CD14-positive monocyte (primary cell): ENCODE measurements around the gene IL18. TPM values are rescaled to one million over a fixed set of nuclear protein-coding genes. Genes with fewer than 3 reads are reported as not detected.

Source experiments
- DNase-seq, 3 donors: peaks; one replicate each; pipeline ENCODE4 v3.0.0-alpha.2; 2011 to 2022
- H2AFZ ChIP-seq: 2 replicates; pipeline ENCODE4 v1.6.0; 2012; ENCODE audit warnings: mild to moderate bottlenecking, low read depth, low read length, inconsistent platforms; ENCODE audit not compliant: insufficient read depth, poor library complexity, severe bottlenecking
- H3K27ac ChIP-seq, 2 donors: 1 replicate in 1 of 2; 2 replicates in 1 of 2; pipeline ENCODE4 v1.5.1; 2012 to 2013; ENCODE audit warnings: low read length in 2 of 2, control low read depth in 1 of 2, inconsistent platforms in 1 of 2, low read depth in 1 of 2, mild to moderate bottlenecking in 1 of 2
- H3K27me3 ChIP-seq, 2 donors: one replicate each; pipeline versions ENCODE4 v1.6.0 to v1.6.1; 2011 to 2013; ENCODE audit warnings: low read length in 2 of 2; ENCODE audit not compliant: control insufficient read depth in 2 of 2, insufficient read depth in 2 of 2
- H3K36me3 ChIP-seq, 2 donors: replicated peaks in 1 of 2; 1 replicate in 1 of 2; 2 replicates in 1 of 2; pipeline versions ENCODE4 v1.5.1 to v1.6.1; 2012 to 2013; ENCODE audit warnings: low read length in 2 of 2, control low read depth in 1 of 2, inconsistent platforms in 1 of 2, mild to moderate bottlenecking in 1 of 2; ENCODE audit not compliant: insufficient read depth in 2 of 2, control insufficient read depth in 1 of 2
- H3K4me1 ChIP-seq, 2 donors: 1 replicate in 1 of 2; 2 replicates in 1 of 2; pipeline versions ENCODE4 v1.5.1 to v1.6.1; 2012 to 2013; ENCODE audit warnings: low read length in 2 of 2, control low read depth in 1 of 2, inconsistent platforms in 1 of 2, mild to moderate bottlenecking in 1 of 2, moderate library complexity in 1 of 2; ENCODE audit not compliant: insufficient read depth in 2 of 2, control insufficient read depth in 1 of 2
- H3K4me2 ChIP-seq: replicated peaks from 2 replicates; pipeline ENCODE3; 2012; ENCODE audit warnings: low read length, moderate library complexity, mild to moderate bottlenecking; ENCODE audit not compliant: poor library complexity, severe bottlenecking; ENCODE audit errors: extremely low read depth
- H3K4me3 ChIP-seq, 3 experiments: fragments of 200-600 bp in 1 of 3; sonication (generic) in 1 of 3; replicated peaks in 1 of 3; 1 replicate in 2 of 3; 2 replicates in 1 of 3; pipeline ENCODE4 v1.5.1; 2011 to 2013; ENCODE audit warnings: low read length in 3 of 3, mild to moderate bottlenecking in 3 of 3, control low read depth in 2 of 3, low read depth in 2 of 3, inconsistent platforms in 1 of 3, moderate library complexity in 1 of 3
- H3K79me2 ChIP-seq: 2 replicates; pipeline ENCODE4 v1.6.0; 2012; ENCODE audit warnings: mild to moderate bottlenecking, control low read depth, inconsistent platforms, low read length, moderate library complexity; ENCODE audit not compliant: insufficient read depth
- H3K9ac ChIP-seq: 2 replicates; pipeline ENCODE4 v1.6.0; 2017; ENCODE audit warnings: low read length, mild to moderate bottlenecking; ENCODE audit not compliant: insufficient read depth, poor library complexity, severe bottlenecking
- H3K9me3 ChIP-seq, 2 donors: replicated peaks in 1 of 2; 1 replicate in 1 of 2; 2 replicates in 1 of 2; pipeline versions ENCODE4 v1.5.1 to v1.6.1; 2012 to 2013; ENCODE audit warnings: low read length in 2 of 2, control low read depth in 1 of 2; ENCODE audit not compliant: control insufficient read depth in 1 of 2, insufficient read depth in 1 of 2
- H4K20me1 ChIP-seq: 2 replicates; pipeline ENCODE4 v1.6.0; 2012; ENCODE audit warnings: mild to moderate bottlenecking, low read length, control low read depth, moderate library complexity; ENCODE audit not compliant: insufficient read depth
- H3K27ac Mint-ChIP-seq, 7 donors: one replicate each; pipeline ENCODE4 v1.8.0; 2020; ENCODE audit warnings: mild to moderate bottlenecking in 7 of 7, mixed read lengths in 7 of 7, moderate library complexity in 6 of 7, inconsistent platforms in 2 of 7
- H3K27me3 Mint-ChIP-seq, 3 donors: one replicate each; pipeline ENCODE4 v1.8.0; 2021 to 2022; ENCODE audit warnings: low read depth in 3 of 3, mild to moderate bottlenecking in 3 of 3, mixed read lengths in 3 of 3, moderate library complexity in 3 of 3, inconsistent platforms in 1 of 3
- H3K36me3 Mint-ChIP-seq, 2 donors: one replicate each; pipeline ENCODE4 v1.8.0; 2020; ENCODE audit warnings: mixed read lengths in 2 of 2, inconsistent platforms in 1 of 2, mild to moderate bottlenecking in 1 of 2
- H3K4me1 Mint-ChIP-seq: one replicate; pipeline ENCODE4 v1.8.0; 2020; ENCODE audit warnings: mild to moderate bottlenecking, mixed read lengths
- H3K4me3 Mint-ChIP-seq, 2 donors: one replicate each; pipeline ENCODE4 v1.8.0; 2020; ENCODE audit warnings: mild to moderate bottlenecking in 2 of 2, mixed read lengths in 2 of 2, moderate library complexity in 1 of 2
- H3K9me3 Mint-ChIP-seq, 7 donors: one replicate each; pipeline ENCODE4 v1.8.0; 2020 to 2022; ENCODE audit warnings: mixed read lengths in 7 of 7, mild to moderate bottlenecking in 6 of 7, moderate library complexity in 6 of 7, inconsistent platforms in 2 of 7
- CTCF ChIP-seq: fragments of 200-600 bp; IDR thresholded peaks from one replicate; pipeline ENCODE4 v1.8.0; 2022; ENCODE audit warnings: antibody characterized with exemption, mild to moderate bottlenecking
- intact Hi-C, 2 donors: fragments of 100-400 bp; cut with micrococcal nuclease; formaldehyde crosslinking; loops; one replicate each; pipeline versions ENCODE4 v1.15.0 to v1.15.1; 2023
- polyA plus RNA-seq, 3 donors: library from polyadenylated mRNA; depleted of rRNA in 1 of 3; unstranded in 2 of 3; stranded (reverse) in 1 of 3; fragments of 300-500 nt in 2 of 3; fragments of >200 nt in 1 of 3; fragmentation: Illumina TruSeq in 2 of 3; gene quantifications; 1 replicate in 2 of 3; 2 replicates in 1 of 3; pipeline ENCODE4 v1.2.3, GENCODE V29; 2012 to 2021

The IL18 gene
- polyA plus RNA-seq, 3 donors: 11.7 to 16.2 (median 16.1) TPM

DNA sequence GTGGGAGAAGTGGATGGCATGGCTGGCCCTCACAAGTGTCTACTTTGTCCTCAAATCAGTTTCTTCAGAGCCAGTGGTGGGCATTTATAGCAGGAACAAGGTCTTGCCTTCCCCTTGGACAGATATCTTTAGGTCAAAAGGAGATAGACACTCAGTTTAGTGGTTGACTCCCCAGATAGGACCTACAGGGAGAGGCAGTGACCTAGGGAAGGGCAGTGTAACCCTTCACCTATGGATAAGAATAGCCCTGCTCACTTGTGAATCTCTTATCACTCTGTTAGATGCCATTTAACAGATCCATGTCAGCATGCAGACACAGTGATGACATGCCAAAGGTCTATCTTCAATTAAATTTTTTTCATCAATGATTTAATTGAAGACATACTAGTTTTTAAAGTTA, 22.4 kb upstream of the IL18 start:
- Mint-ChIP-seq H3K4me3 (no peak overlapping the region), H3K9me3 (peaks cover 0 to 1% (median 0%) of the 10 kb centered on the region in 7 donors), H3K36me3 (no peaks in the 10 kb centered on the region), H3K27ac (no peak overlapping the region), H3K4me1 (peaks cover 16% of the 10 kb centered on the region), H3K27me3 (peaks cover 0 to 2% (median 2%) of the 10 kb centered on the region in 3 donors)
- H3K27me3 ChIP-seq: no peaks in the 10 kb centered on the region
- no peak for TF ChIP-seq CTCF
- no peaks in the 10 kb centered on the region for H3K79me2 ChIP-seq
- H2AFZ ChIP-seq: no peak overlapping the region
- no peaks in the 10 kb centered on the region for H3K4me1 ChIP-seq
- H3K9me3 ChIP-seq: no peaks in the 10 kb centered on the region
- no peak overlapping the region for H3K27ac ChIP-seq
- no peaks in the 10 kb centered on the region for H3K36me3 ChIP-seq
- no peak overlapping the region for H3K9ac ChIP-seq
- no peak overlapping the region for H3K4me3 ChIP-seq
- no peak for DNase-seq
- H4K20me1 ChIP-seq: no peaks in the 10 kb centered on the region
- no peak overlapping the region for H3K4me2 ChIP-seq
- intact Hi-C loops: no loop called here

- intact Hi-C loops: no loop called here
- DNase-seq: no peak
Observed at GRCh38 chr11:112185883-112186282, 22.0 kb upstream of the IL18 start.

More at GRCh38 chr11:112185883-112186282, 22.0 kb upstream of the IL18 start:
- Mint-ChIP-seq H3K27ac (no peak overlapping the region), H3K36me3 (no peaks in the 10 kb centered on the region), H3K4me3 (no peak overlapping the region), H3K9me3 (peaks cover 0 to 1% (median 0%) of the 10 kb centered on the region in 7 donors), H3K27me3 (peaks cover 0 to 2% (median 2%) of the 10 kb centered on the region in 3 donors), H3K4me1 (peaks cover 16% of the 10 kb centered on the region)
- no peak overlapping the region for H3K9ac ChIP-seq
- H3K9me3 ChIP-seq: no peaks in the 10 kb centered on the region
- no peaks in the 10 kb centered on the region for H3K4me1 ChIP-seq
- no peak for TF ChIP-seq CTCF
- no peaks in the 10 kb centered on the region for H3K27me3 ChIP-seq
- H3K4me3 ChIP-seq: no peak overlapping the region
- H3K36me3 ChIP-seq: no peaks in the 10 kb centered on the region
- H4K20me1 ChIP-seq: no peaks in the 10 kb centered on the region
- no peak overlapping the region for H3K27ac ChIP-seq
- H2AFZ ChIP-seq: no peak overlapping the region
- H3K79me2 ChIP-seq: no peaks in the 10 kb centered on the region
- no peak overlapping the region for H3K4me2 ChIP-seq
